CD4-positive, CD25-positive, alpha-beta regulatory T cell (primary cell): Measurements from ENCODE around the gene HEXIM2. TPM values are rescaled to one million over a fixed set of nuclear protein-coding genes. Genes with fewer than 3 reads are reported as not detected.

Experiments
- ATAC-seq, 2 donors: fragments of 150-1000 bp; cut with Tn5 transposase; one replicate each; pipeline ENCODE4 v1.10.0; 2021; ENCODE audit warnings: low read depth in 2 of 2, moderate number of reproducible peaks in 2 of 2, moderate library complexity in 1 of 2
- DNase-seq, 3 donors: peaks; one replicate each; pipeline versions ENCODE4 v3.0.0 to v3.0.0-alpha.2; 2012 to 2022; ENCODE audit warnings: mixed read lengths in 1 of 3
- H3K27ac ChIP-seq: one replicate; pipeline ENCODE4 v1.7.0; 2013; ENCODE audit warnings: mild to moderate bottlenecking, low read length; ENCODE audit not compliant: insufficient read depth, poor library complexity, severe bottlenecking
- H3K27me3 ChIP-seq: one replicate; pipeline ENCODE4 v1.7.0; 2013; ENCODE audit warnings: low read length; ENCODE audit not compliant: control insufficient read depth, insufficient read depth
- H3K36me3 ChIP-seq: one replicate; pipeline ENCODE4 v1.7.0; 2013; ENCODE audit warnings: mild to moderate bottlenecking, low read length, moderate library complexity; ENCODE audit not compliant: control insufficient read depth, insufficient read depth
- H3K4me1 ChIP-seq: 2 replicates; pipeline ENCODE4 v1.7.0; 2013; ENCODE audit warnings: mild to moderate bottlenecking, low read length; ENCODE audit not compliant: insufficient read depth, control insufficient read depth, poor library complexity, severe bottlenecking
- H3K4me3 ChIP-seq: one replicate; pipeline ENCODE4 v1.7.0; 2013; ENCODE audit warnings: low read depth, mild to moderate bottlenecking, low read length, moderate library complexity
- H3K9me3 ChIP-seq, 2 experiments: 1 replicate in 1 of 2; 2 replicates in 1 of 2; pipeline ENCODE4 v1.7.0; 2013; ENCODE audit warnings: low read length in 2 of 2, mild to moderate bottlenecking in 1 of 2, moderate library complexity in 1 of 2; ENCODE audit not compliant: control insufficient read depth in 2 of 2
- H3K27ac Mint-ChIP-seq, 3 donors: one replicate each; pipeline ENCODE4 v1.8.0; 2020 to 2022; ENCODE audit warnings: mild to moderate bottlenecking in 3 of 3, mixed read lengths in 3 of 3, moderate library complexity in 2 of 3
- H3K27me3 Mint-ChIP-seq: one replicate; pipeline ENCODE4 v1.8.0; 2022; ENCODE audit warnings: mild to moderate bottlenecking, mixed read lengths
- H3K36me3 Mint-ChIP-seq: one replicate; pipeline ENCODE4 v1.8.0; 2020; ENCODE audit warnings: mixed read lengths
- H3K4me1 Mint-ChIP-seq, 4 donors: one replicate each; pipeline ENCODE4 v1.8.0; 2020 to 2022; ENCODE audit warnings: mixed read lengths in 4 of 4, mild to moderate bottlenecking in 1 of 4
- H3K4me3 Mint-ChIP-seq, 4 donors: one replicate each; pipeline ENCODE4 v1.8.0; 2020 to 2022; ENCODE audit warnings: mild to moderate bottlenecking in 4 of 4, mixed read lengths in 4 of 4, moderate library complexity in 3 of 4
- H3K9me3 Mint-ChIP-seq, 7 donors: one replicate each; pipeline ENCODE4 v1.8.0; 2020 to 2022; ENCODE audit warnings: mixed read lengths in 7 of 7, mild to moderate bottlenecking in 3 of 7, moderate library complexity in 2 of 7
- polyA plus RNA-seq, 4 donors: library from polyadenylated mRNA; unstranded; fragments of 300-500 nt; fragmentation: Illumina TruSeq; gene quantifications; one replicate each; pipeline ENCODE4 v1.2.3, GENCODE V29; 2021
- total RNA-seq: library from RNA; stranded (reverse); gene quantifications from one replicate; pipeline ENCODE4 v1.2.3, GENCODE V29; 2022

Gene HEXIM2
- total and polyA plus RNA-seq, 5 donors from 2014 or later = 1.9 to 4.1 (median 2.5) TPM

GRCh38 chr17:45170931-45171337, 9.3 kb downstream of the HEXIM2 start:
- no peak for DNase-seq
- H3K4me1 Mint-ChIP-seq = peaks cover 0 to 28% (median 5%) of the 10 kb centered on the region in 4 donors
- ATAC-seq = no peak
- no peaks in the 10 kb centered on the region for H3K36me3 Mint-ChIP-seq
- H3K9me3 ChIP-seq = no peaks in the 10 kb centered on the region
- H3K27me3 ChIP-seq = no peaks in the 10 kb centered on the region
- H3K27me3 Mint-ChIP-seq = no peaks in the 10 kb centered on the region
- no peaks in the 10 kb centered on the region for H3K9me3 Mint-ChIP-seq
- H3K4me3 Mint-ChIP-seq = peak overlapping the region in 2 of 4 donors; percentile 15 to 56
- no peaks in the 10 kb centered on the region for H3K36me3 ChIP-seq
- H3K27ac Mint-ChIP-seq = peak overlapping the region in 1 of 3 donors; percentile 76
- H3K27ac ChIP-seq = no peak overlapping the region
- peaks cover 19% of the 10 kb centered on the region for H3K4me1 ChIP-seq
- H3K4me3 ChIP-seq = no peak overlapping the region

DNA sequence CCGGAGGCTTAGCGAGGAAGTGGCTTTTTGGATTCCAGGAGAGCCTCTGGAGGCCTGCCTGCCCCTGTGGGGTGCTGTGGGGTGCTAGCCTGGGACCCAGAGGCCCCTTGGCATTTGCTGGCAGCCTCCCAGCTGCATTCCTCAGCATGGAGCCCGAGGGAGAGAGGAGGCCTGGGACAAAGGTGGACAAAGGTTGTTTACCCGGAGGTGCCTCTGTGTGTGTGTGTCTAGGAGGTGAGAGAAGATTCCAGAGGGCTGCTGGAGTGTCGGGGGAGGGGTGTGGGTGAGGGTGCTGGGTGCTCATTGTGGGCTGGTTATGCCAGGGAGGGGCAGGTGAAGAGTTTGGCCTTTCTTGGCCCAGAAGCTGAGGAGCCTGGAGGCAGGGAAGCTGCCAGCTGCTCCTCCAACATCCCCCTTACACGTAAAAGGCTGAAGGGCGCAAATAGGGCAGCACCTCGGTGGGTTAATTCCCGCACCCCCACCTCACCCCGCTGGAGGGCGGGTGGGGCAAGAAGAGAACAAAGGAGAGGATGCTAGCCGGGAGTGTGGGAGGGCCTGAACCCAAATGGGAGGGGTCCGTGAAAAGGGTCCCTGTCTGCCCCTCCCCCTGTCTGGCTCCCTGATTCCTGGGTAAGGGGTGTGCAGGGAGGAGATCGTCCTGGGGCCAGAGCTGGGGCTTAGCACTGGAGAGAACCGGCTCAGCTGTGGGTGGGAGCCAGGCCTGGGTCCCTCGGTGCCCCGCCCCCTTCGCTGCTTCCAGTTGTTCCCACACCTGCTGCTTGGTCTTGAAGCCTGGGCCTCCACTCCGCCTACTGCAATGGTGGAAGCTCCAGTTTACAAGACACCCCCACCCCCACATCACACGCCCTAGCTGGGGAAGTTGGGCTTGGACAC, 9.9 kb downstream of the HEXIM2 start:
- Histone ChIP-seq H3K9me3 (no peaks in the 10 kb centered on the region), H3K27me3 (no peaks in the 10 kb centered on the region), H3K4me1 (peaks cover 19% of the 10 kb centered on the region), H3K4me3 (no peak overlapping the region), H3K27ac (no peak overlapping the region), H3K36me3 (no peaks in the 10 kb centered on the region)
- no peaks in the 10 kb centered on the region for H3K36me3 Mint-ChIP-seq
- ATAC-seq (no peak), DNase-seq (no peak)
- peak overlapping the region in 2 of 3 donors; percentile 76 to 90 for H3K27ac Mint-ChIP-seq
- H3K4me3 Mint-ChIP-seq = peak overlapping the region in 2 of 4 donors; percentile 19 to 64
- peaks cover 0 to 28% (median 5%) of the 10 kb centered on the region in 4 donors for H3K4me1 Mint-ChIP-seq
- H3K27me3 Mint-ChIP-seq = no peaks in the 10 kb centered on the region
- H3K9me3 Mint-ChIP-seq = no peaks in the 10 kb centered on the region

DNA sequence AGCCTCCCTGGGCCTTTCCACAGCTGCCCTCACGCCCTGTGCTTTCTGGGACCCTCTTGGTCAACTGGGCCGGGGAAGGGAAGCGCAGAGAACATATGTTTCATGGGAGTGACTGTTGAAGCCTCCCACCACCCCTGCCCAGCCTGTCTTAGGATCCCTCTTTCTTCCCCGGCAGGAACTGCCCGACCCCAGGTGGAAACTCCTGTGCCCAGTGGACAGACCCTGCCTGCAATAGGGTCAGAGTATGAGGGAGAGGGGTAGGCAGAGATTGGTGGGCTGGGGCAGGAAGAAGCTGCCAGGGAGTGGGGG, 10.5 kb downstream of the HEXIM2 start:
- no peaks in the 10 kb centered on the region for H3K9me3 ChIP-seq
- Mint-ChIP-seq H3K27me3 (no peaks in the 10 kb centered on the region), H3K27ac (peak overlapping the region in 1 of 3 donors; percentile 93), H3K36me3 (no peaks in the 10 kb centered on the region), H3K4me1 (peaks cover 0 to 28% (median 5%) of the 10 kb centered on the region in 4 donors), H3K9me3 (no peaks in the 10 kb centered on the region), H3K4me3 (peak overlapping the region in 2 of 4 donors; percentile 19 to 64)
- ATAC-seq = no peak
- H3K4me3 ChIP-seq = no peak overlapping the region
- no peak for DNase-seq
- H3K4me1 ChIP-seq = peaks cover 19% of the 10 kb centered on the region
- peak overlapping the region; percentile 49 for H3K27ac ChIP-seq
- no peaks in the 10 kb centered on the region for H3K36me3 ChIP-seq
- no peaks in the 10 kb centered on the region for H3K27me3 ChIP-seq

DNA sequence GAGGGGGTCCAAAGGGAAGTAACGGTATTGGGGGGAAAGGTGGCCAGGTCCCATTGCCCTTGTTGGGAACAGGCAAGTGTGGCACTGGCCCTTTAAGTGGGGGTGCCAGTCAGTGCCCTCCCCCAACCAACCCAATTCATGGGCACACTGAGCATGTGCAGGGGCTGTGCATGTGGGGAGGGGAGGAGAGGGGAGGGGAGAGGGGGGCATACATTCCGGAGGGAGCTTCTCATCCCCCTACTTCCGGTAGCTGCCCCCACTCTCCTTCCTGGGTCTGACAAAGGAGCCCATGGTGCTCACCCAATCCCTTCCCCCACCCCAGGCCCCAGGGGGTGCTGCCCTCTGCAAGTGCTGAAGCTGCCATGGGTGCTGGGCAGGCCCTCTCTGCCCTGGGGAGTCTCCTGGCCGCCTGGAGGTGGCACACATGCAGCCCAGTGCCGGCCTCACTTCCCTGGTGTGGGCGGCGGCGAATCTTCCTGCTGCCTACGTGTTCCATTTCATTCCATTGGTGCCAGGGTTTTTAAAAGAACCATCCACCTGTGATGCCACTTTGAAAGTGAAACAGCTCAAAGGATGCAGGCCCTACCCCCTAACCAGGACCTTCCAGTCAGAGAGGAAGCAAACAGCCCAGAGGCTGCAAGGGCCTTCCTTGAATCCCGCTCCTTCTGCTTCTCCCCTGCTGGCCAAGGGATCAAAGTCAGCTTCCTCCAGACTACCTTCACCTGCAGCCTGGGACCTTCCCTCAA, 11.0 kb downstream of the HEXIM2 start:
- H3K9me3 Mint-ChIP-seq = no peaks in the 10 kb centered on the region
- peak overlapping the region; percentile 87 to 97 (median 95) for H3K27ac Mint-ChIP-seq
- H3K36me3 ChIP-seq = no peaks in the 10 kb centered on the region
- no peaks in the 10 kb centered on the region for H3K36me3 Mint-ChIP-seq
- H3K4me3 Mint-ChIP-seq = peak overlapping the region; percentile 68 to 87 (median 81)
- H3K9me3 ChIP-seq = no peaks in the 10 kb centered on the region
- no peak overlapping the region for H3K4me3 ChIP-seq
- H3K27me3 Mint-ChIP-seq = no peaks in the 10 kb centered on the region
- peak overlapping the region; percentile 49 for H3K27ac ChIP-seq
- H3K27me3 ChIP-seq = no peaks in the 10 kb centered on the region
- H3K4me1 Mint-ChIP-seq = peaks cover 0 to 28% (median 5%) of the 10 kb centered on the region in 4 donors
- ATAC-seq (peak; percentile 64 to 75), DNase-seq (peak; percentile 27 to 76 (median 48))
- peaks cover 19% of the 10 kb centered on the region for H3K4me1 ChIP-seq

GRCh38 chr17:45175759-45176115, 14.1 kb downstream of the HEXIM2 start:
- H3K4me1 Mint-ChIP-seq = peaks cover 0 to 27% (median 5%) of the 10 kb centered on the region in 4 donors
- H3K27ac Mint-ChIP-seq = peak overlapping the region in 1 of 3 donors; percentile 62
- no peak overlapping the region for H3K4me3 ChIP-seq
- H3K27ac ChIP-seq = no peak overlapping the region
- H3K36me3 Mint-ChIP-seq = no peaks in the 10 kb centered on the region
- DNase-seq (no peak), ATAC-seq (no peak)
- no peak overlapping the region for H3K4me3 Mint-ChIP-seq
- H3K27me3 Mint-ChIP-seq = no peaks in the 10 kb centered on the region
- peaks cover 19% of the 10 kb centered on the region for H3K4me1 ChIP-seq
- H3K9me3 ChIP-seq = no peaks in the 10 kb centered on the region
- H3K9me3 Mint-ChIP-seq = no peaks in the 10 kb centered on the region
- H3K27me3 ChIP-seq = no peaks in the 10 kb centered on the region
- H3K36me3 ChIP-seq = no peaks in the 10 kb centered on the region

DNA sequence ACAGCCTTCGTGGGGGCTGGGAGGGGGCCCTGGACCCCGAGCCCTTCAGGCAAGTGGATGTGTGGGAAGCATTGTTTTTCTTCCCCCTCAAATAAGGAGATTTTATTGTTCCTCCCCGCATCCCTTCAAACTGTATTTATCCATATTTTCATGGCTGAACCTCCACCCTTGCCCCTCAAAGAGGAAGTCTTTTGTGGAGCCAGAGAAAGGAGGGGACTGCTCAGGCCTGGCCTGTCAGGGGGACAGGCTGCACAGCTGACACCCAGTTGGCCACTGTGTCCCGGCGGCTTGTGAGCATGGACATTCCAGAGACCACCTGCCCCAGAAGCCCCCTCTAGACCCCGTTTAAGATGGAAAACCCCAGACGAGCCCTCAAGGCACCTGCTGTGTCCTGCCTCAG, 15.9 kb downstream of the HEXIM2 start:
- Histone ChIP-seq H3K36me3 (no peaks in the 10 kb centered on the region), H3K4me3 (no peak overlapping the region), H3K9me3 (no peaks in the 10 kb centered on the region), H3K27ac (no peak overlapping the region), H3K4me1 (peaks cover 8% of the 10 kb centered on the region), H3K27me3 (no peaks in the 10 kb centered on the region)
- DNase-seq = no peak
- no peak overlapping the region for H3K27ac Mint-ChIP-seq
- H3K4me3 Mint-ChIP-seq = peak overlapping the region in 1 of 4 donors; percentile 58
- H3K9me3 Mint-ChIP-seq = no peaks in the 10 kb centered on the region
- no peaks in the 10 kb centered on the region for H3K27me3 Mint-ChIP-seq
- no peaks in the 10 kb centered on the region for H3K36me3 Mint-ChIP-seq
- H3K4me1 Mint-ChIP-seq = peaks cover 0 to 10% (median 5%) of the 10 kb centered on the region in 4 donors
- ATAC-seq = no peak

GRCh38 chr17:45184144-45184543, 22.5 kb downstream of the HEXIM2 start:
- H3K4me3 ChIP-seq = no peak overlapping the region
- no peaks in the 10 kb centered on the region for H3K27me3 ChIP-seq
- H3K9me3 ChIP-seq = no peaks in the 10 kb centered on the region
- no peaks in the 10 kb centered on the region for H3K4me1 ChIP-seq
- Mint-ChIP-seq H3K9me3 (no peaks in the 10 kb centered on the region), H3K27ac (peak overlapping the region in 1 of 3 donors; percentile 53), H3K4me1 (no peaks in the 10 kb centered on the region), H3K27me3 (peaks cover 9% of the 10 kb centered on the region), H3K36me3 (no peaks in the 10 kb centered on the region), H3K4me3 (no peak overlapping the region)
- no peak for ATAC-seq
- no peak for DNase-seq
- no peak overlapping the region for H3K27ac ChIP-seq
- H3K36me3 ChIP-seq = no peaks in the 10 kb centered on the region
